Measurements from ENCODE around the gene SLC22A4.

The SLC22A4 gene

GRCh38 chr5:132368186-132368585, 74.0 kb downstream of the SLC22A4 start:
- peaks cover 9 to 29% of the 10 kb centered on the region in 2 donors for H3K4me1 ChIP-seq (ENCODE audit: control insufficient read depth in 1 of 2, insufficient read depth in 2 of 2, low read length in 2 of 2)
- no peaks in the 10 kb centered on the region for H3K9me3 ChIP-seq (ENCODE audit: control insufficient read depth in 1 of 2, low read length in 2 of 2)
- H3K36me3 ChIP-seq (ENCODE audit: control insufficient read depth in 1 of 2, insufficient read depth in 2 of 2, low read length in 2 of 2), result peaks cover 9 to 10% of the 10 kb centered on the region in 2 donors
- no peaks in the 10 kb centered on the region for H3K27me3 ChIP-seq (ENCODE audit: control insufficient read depth in 1 of 2, insufficient read depth in 2 of 2, low read length in 2 of 2)
- no peak overlapping the region for H3K9ac ChIP-seq (ENCODE audit: low read depth in 1 of 2, low read length in 2 of 2)
- H3K27ac ChIP-seq (ENCODE audit: low read depth, low read length), result no peak overlapping the region
- H3K4me3 ChIP-seq (ENCODE audit: low read depth in 1 of 2, low read length in 2 of 2), result no peak overlapping the region

GRCh38 chr5:132369007-132369473, 74.8 kb downstream of the SLC22A4 start:
- Histone ChIP-seq H3K36me3 (ENCODE audit: control insufficient read depth in 1 of 2, insufficient read depth in 2 of 2, low read length in 2 of 2) (peaks cover 5 to 8% of the 10 kb centered on the region in 2 donors), H3K27ac (ENCODE audit: low read depth, low read length) (peak overlapping the region; percentile 87), H3K27me3 (ENCODE audit: control insufficient read depth in 1 of 2, insufficient read depth in 2 of 2, low read length in 2 of 2) (no peaks in the 10 kb centered on the region), H3K4me1 (ENCODE audit: control insufficient read depth in 1 of 2, insufficient read depth in 2 of 2, low read length in 2 of 2) (peaks cover 4 to 24% of the 10 kb centered on the region in 2 donors), H3K9ac (ENCODE audit: low read depth in 1 of 2, low read length in 2 of 2) (peak overlapping the region; percentile 94 to 98), H3K9me3 (ENCODE audit: control insufficient read depth in 1 of 2, low read length in 2 of 2) (no peaks in the 10 kb centered on the region), H3K4me3 (ENCODE audit: low read depth in 1 of 2, low read length in 2 of 2) (peak overlapping the region; percentile 93 to 98)

- peaks cover 4 to 24% of the 10 kb centered on the region in 2 donors for H3K4me1 ChIP-seq (ENCODE audit: control insufficient read depth in 1 of 2, insufficient read depth in 2 of 2, low read length in 2 of 2)
- H3K9ac ChIP-seq (ENCODE audit: low read depth in 1 of 2, low read length in 2 of 2), result peak within 1 kb of the TSS; percentile 94 to 98
- H3K27ac ChIP-seq (ENCODE audit: low read depth, low read length), result peak within 1 kb of the TSS; percentile 87
- H3K4me3 ChIP-seq (ENCODE audit: low read depth in 1 of 2, low read length in 2 of 2), result peak within 1 kb of the TSS; percentile 93 to 98
- no peaks in the 10 kb centered on the region for H3K27me3 ChIP-seq (ENCODE audit: control insufficient read depth in 1 of 2, insufficient read depth in 2 of 2, low read length in 2 of 2)
- H3K36me3 ChIP-seq (ENCODE audit: control insufficient read depth in 1 of 2, insufficient read depth in 2 of 2, low read length in 2 of 2), result peaks cover 2 to 5% of the 10 kb centered on the region in 2 donors
- H3K9me3 ChIP-seq (ENCODE audit: control insufficient read depth in 1 of 2, low read length in 2 of 2), result no peaks in the 10 kb centered on the region
These were observed 75.4 kb downstream of the SLC22A4 start, which contains the start of gene SLC22A5 for GRCh38 chr5:132369474-132370180. Gene SLC22A5, plus strand, starts transcription at chr5:132369710. Its CDS starts 263 bp downstream, at chr5:132369973.

GRCh38 chr5:132370181-132370970, 76.2 kb downstream of the SLC22A4 start:
- peaks cover under 1 to 24% of the 10 kb centered on the region in 2 donors for H3K4me1 ChIP-seq (ENCODE audit: control insufficient read depth in 1 of 2, insufficient read depth in 2 of 2, low read length in 2 of 2)
- H3K27ac ChIP-seq (ENCODE audit: low read depth, low read length), result peak overlapping the region; percentile 87
- H3K4me3 ChIP-seq (ENCODE audit: low read depth in 1 of 2, low read length in 2 of 2), result peak overlapping the region; percentile 93 to 98
- no peaks in the 10 kb centered on the region for H3K27me3 ChIP-seq (ENCODE audit: control insufficient read depth in 1 of 2, insufficient read depth in 2 of 2, low read length in 2 of 2)
- H3K9ac ChIP-seq (ENCODE audit: low read depth in 1 of 2, low read length in 2 of 2), result peak overlapping the region; percentile 94 to 98
- peaks cover 0 to 5% of the 10 kb centered on the region in 2 donors for H3K36me3 ChIP-seq (ENCODE audit: control insufficient read depth in 1 of 2, insufficient read depth in 2 of 2, low read length in 2 of 2)
- H3K9me3 ChIP-seq (ENCODE audit: control insufficient read depth in 1 of 2, low read length in 2 of 2), result no peaks in the 10 kb centered on the region

GRCh38 chr5:132370971-132371602, 76.9 kb downstream of the SLC22A4 start:
- Histone ChIP-seq H3K9ac (ENCODE audit: low read depth in 1 of 2, low read length in 2 of 2) (peak overlapping the region; percentile 5 to 94), H3K27ac (ENCODE audit: low read depth, low read length) (no peak overlapping the region)

GRCh38 chr5:132371603-132371994, 77.4 kb downstream of the SLC22A4 start:
- peak overlapping the region; percentile 93 to 98 for H3K4me3 ChIP-seq (ENCODE audit: low read depth in 1 of 2, low read length in 2 of 2)
- H3K9me3 ChIP-seq (ENCODE audit: control insufficient read depth in 1 of 2, low read length in 2 of 2), result no peaks in the 10 kb centered on the region
- no peak overlapping the region for H3K27ac ChIP-seq (ENCODE audit: low read depth, low read length)
- peak overlapping the region; percentile 5 to 94 for H3K9ac ChIP-seq (ENCODE audit: low read depth in 1 of 2, low read length in 2 of 2)
- H3K27me3 ChIP-seq (ENCODE audit: control insufficient read depth in 1 of 2, insufficient read depth in 2 of 2, low read length in 2 of 2), result no peaks in the 10 kb centered on the region
- peaks cover 0 to 24% of the 10 kb centered on the region in 2 donors for H3K4me1 ChIP-seq (ENCODE audit: control insufficient read depth in 1 of 2, insufficient read depth in 2 of 2, low read length in 2 of 2)
- peaks cover 0 to 5% of the 10 kb centered on the region in 2 donors for H3K36me3 ChIP-seq (ENCODE audit: control insufficient read depth in 1 of 2, insufficient read depth in 2 of 2, low read length in 2 of 2)

More at GRCh38 chr5:132370971-132371602, 76.9 kb downstream of the SLC22A4 start:
- no peaks in the 10 kb centered on the region for H3K27me3 ChIP-seq (ENCODE audit: control insufficient read depth in 1 of 2, insufficient read depth in 2 of 2, low read length in 2 of 2)
- no peaks in the 10 kb centered on the region for H3K9me3 ChIP-seq (ENCODE audit: control insufficient read depth in 1 of 2, low read length in 2 of 2)
- peak overlapping the region; percentile 93 to 98 for H3K4me3 ChIP-seq (ENCODE audit: low read depth in 1 of 2, low read length in 2 of 2)
- H3K4me1 ChIP-seq (ENCODE audit: control insufficient read depth in 1 of 2, insufficient read depth in 2 of 2, low read length in 2 of 2), result peaks cover 0 to 24% of the 10 kb centered on the region in 2 donors
- peaks cover 0 to 5% of the 10 kb centered on the region in 2 donors for H3K36me3 ChIP-seq (ENCODE audit: control insufficient read depth in 1 of 2, insufficient read depth in 2 of 2, low read length in 2 of 2)

GRCh38 chr5:132372127-132372526, 77.9 kb downstream of the SLC22A4 start:
- Histone ChIP-seq H3K9ac (ENCODE audit: low read depth in 1 of 2, low read length in 2 of 2) (peak overlapping the region in 1 of 2 donors; percentile 94), H3K36me3 (ENCODE audit: control insufficient read depth in 1 of 2, insufficient read depth in 2 of 2, low read length in 2 of 2) (peaks cover 0 to 5% of the 10 kb centered on the region in 2 donors), H3K27ac (ENCODE audit: low read depth, low read length) (no peak overlapping the region), H3K27me3 (ENCODE audit: control insufficient read depth in 1 of 2, insufficient read depth in 2 of 2, low read length in 2 of 2) (no peaks in the 10 kb centered on the region), H3K4me3 (ENCODE audit: low read depth in 1 of 2, low read length in 2 of 2) (peak overlapping the region; percentile 93 to 98), H3K4me1 (ENCODE audit: control insufficient read depth in 1 of 2, insufficient read depth in 2 of 2, low read length in 2 of 2) (peaks cover 0 to 24% of the 10 kb centered on the region in 2 donors), H3K9me3 (ENCODE audit: control insufficient read depth in 1 of 2, low read length in 2 of 2) (no peaks in the 10 kb centered on the region)

GRCh38 chr5:132372542-132372941, 78.3 kb downstream of the SLC22A4 start:
- Histone ChIP-seq H3K4me3 (ENCODE audit: low read depth in 1 of 2, low read length in 2 of 2) (peak overlapping the region; percentile 93 to 98), H3K9ac (ENCODE audit: low read depth in 1 of 2, low read length in 2 of 2) (peak overlapping the region in 1 of 2 donors; percentile 0), H3K9me3 (ENCODE audit: control insufficient read depth in 1 of 2, low read length in 2 of 2) (no peaks in the 10 kb centered on the region), H3K27me3 (ENCODE audit: control insufficient read depth in 1 of 2, insufficient read depth in 2 of 2, low read length in 2 of 2) (no peaks in the 10 kb centered on the region), H3K27ac (ENCODE audit: low read depth, low read length) (no peak overlapping the region), H3K4me1 (ENCODE audit: control insufficient read depth in 1 of 2, insufficient read depth in 2 of 2, low read length in 2 of 2) (peaks cover 0 to 24% of the 10 kb centered on the region in 2 donors), H3K36me3 (ENCODE audit: control insufficient read depth in 1 of 2, insufficient read depth in 2 of 2, low read length in 2 of 2) (peaks cover 0 to 5% of the 10 kb centered on the region in 2 donors)

GRCh38 chr5:132375957-132376356, 81.8 kb downstream of the SLC22A4 start:
- Histone ChIP-seq H3K9ac (ENCODE audit: low read depth in 1 of 2, low read length in 2 of 2) (no peak overlapping the region), H3K4me3 (ENCODE audit: low read depth in 1 of 2, low read length in 2 of 2) (no peak overlapping the region), H3K27ac (ENCODE audit: low read depth, low read length) (no peak overlapping the region), H3K9me3 (ENCODE audit: control insufficient read depth in 1 of 2, low read length in 2 of 2) (no peaks in the 10 kb centered on the region), H3K27me3 (ENCODE audit: control insufficient read depth in 1 of 2, insufficient read depth in 2 of 2, low read length in 2 of 2) (no peaks in the 10 kb centered on the region), H3K36me3 (ENCODE audit: control insufficient read depth in 1 of 2, insufficient read depth in 2 of 2, low read length in 2 of 2) (peaks cover 5 to 16% of the 10 kb centered on the region in 2 donors), H3K4me1 (ENCODE audit: control insufficient read depth in 1 of 2, insufficient read depth in 2 of 2, low read length in 2 of 2) (peaks cover 0 to 22% of the 10 kb centered on the region in 2 donors)
